Glutamatergic neuron (in vitro differentiated cells): ENCODE results near the gene RBFOX2. TPM values are rescaled to one million over a fixed set of nuclear protein-coding genes. Genes with fewer than 3 reads are reported as not detected.

Experiments used
- DNase-seq: peaks from one replicate; pipeline ENCODE4 v3.0.0; 2022
- H3K27ac Mint-ChIP-seq: one replicate; pipeline ENCODE4 v1.8.0; 2020; ENCODE audit warnings: mild to moderate bottlenecking, mixed read lengths, inconsistent platforms; ENCODE audit not compliant: unreplicated experiment
- H3K27me3 Mint-ChIP-seq: one replicate; pipeline ENCODE4 v1.8.0; 2020; ENCODE audit warnings: mild to moderate bottlenecking, moderate library complexity, mixed read lengths, inconsistent platforms; ENCODE audit not compliant: unreplicated experiment
- H3K36me3 Mint-ChIP-seq: one replicate; pipeline ENCODE4 v1.8.0; 2020; ENCODE audit warnings: mild to moderate bottlenecking, mixed read lengths, inconsistent platforms; ENCODE audit not compliant: unreplicated experiment
- H3K4me1 Mint-ChIP-seq: one replicate; pipeline ENCODE4 v1.8.0; 2020; ENCODE audit warnings: mild to moderate bottlenecking, low read depth, mixed read lengths, inconsistent platforms; ENCODE audit not compliant: unreplicated experiment
- H3K4me3 Mint-ChIP-seq: one replicate; pipeline ENCODE4 v1.8.0; 2020; ENCODE audit warnings: mild to moderate bottlenecking, mixed read lengths, inconsistent platforms; ENCODE audit not compliant: unreplicated experiment
- H3K9me3 Mint-ChIP-seq: one replicate; pipeline ENCODE4 v1.8.0; 2020; ENCODE audit warnings: mild to moderate bottlenecking, moderate library complexity, mixed read lengths, inconsistent platforms; ENCODE audit not compliant: unreplicated experiment
- total RNA-seq: library from RNA; stranded (reverse); fragmentation: NEBNext Ultra II Directional; extraction: Animal tissue kit (Norgen Biotek cat#: 25700); gene quantifications from one replicate; pipeline ENCODE4 v1.2.1, GENCODE V29; 2021; ENCODE audit not compliant: unreplicated experiment
- TF ChIP-seq, protein P1 (sequence below): fragments of 200-600 bp; sonication (generic); IDR thresholded peaks from one replicate; pipeline ENCODE4 v1.5.0; 2021; ENCODE audit not compliant: partially characterized antibody, unreplicated experiment

RBFOX2 gene
- total RNA-seq, 1 donor from 2014 or later = 380 TPM

DNA sequence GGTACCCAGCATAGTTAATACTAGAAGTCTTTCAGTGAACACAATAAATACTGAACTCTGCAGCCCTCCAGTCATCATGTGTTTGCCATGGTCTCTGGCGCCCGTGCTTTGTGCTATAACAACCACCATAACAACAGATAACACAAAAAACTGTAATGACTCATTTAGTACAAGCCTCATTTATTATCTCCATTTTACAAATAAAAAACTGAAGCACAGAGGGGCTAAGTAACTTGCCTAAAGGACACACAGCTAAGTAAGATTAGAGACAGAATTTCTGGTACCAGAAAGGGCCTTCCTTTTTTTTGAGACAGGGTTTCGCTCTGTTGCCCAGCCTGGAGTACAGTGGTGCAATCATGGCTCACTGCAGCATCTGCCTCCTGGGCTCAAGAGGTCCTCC is 19.5 kb downstream of the RBFOX2 start:
- Mint-ChIP-seq H3K4me1 (peaks cover 32% of the 10 kb centered on the region), H3K9me3 (peaks cover 2% of the 10 kb centered on the region), H3K27me3 (no peaks in the 10 kb centered on the region), H3K27ac (peak overlapping the region; percentile 76), H3K36me3 (no peaks in the 10 kb centered on the region), H3K4me3 (no peak overlapping the region)
- no peak for DNase-seq
- TF ChIP-seq, protein P1, sequence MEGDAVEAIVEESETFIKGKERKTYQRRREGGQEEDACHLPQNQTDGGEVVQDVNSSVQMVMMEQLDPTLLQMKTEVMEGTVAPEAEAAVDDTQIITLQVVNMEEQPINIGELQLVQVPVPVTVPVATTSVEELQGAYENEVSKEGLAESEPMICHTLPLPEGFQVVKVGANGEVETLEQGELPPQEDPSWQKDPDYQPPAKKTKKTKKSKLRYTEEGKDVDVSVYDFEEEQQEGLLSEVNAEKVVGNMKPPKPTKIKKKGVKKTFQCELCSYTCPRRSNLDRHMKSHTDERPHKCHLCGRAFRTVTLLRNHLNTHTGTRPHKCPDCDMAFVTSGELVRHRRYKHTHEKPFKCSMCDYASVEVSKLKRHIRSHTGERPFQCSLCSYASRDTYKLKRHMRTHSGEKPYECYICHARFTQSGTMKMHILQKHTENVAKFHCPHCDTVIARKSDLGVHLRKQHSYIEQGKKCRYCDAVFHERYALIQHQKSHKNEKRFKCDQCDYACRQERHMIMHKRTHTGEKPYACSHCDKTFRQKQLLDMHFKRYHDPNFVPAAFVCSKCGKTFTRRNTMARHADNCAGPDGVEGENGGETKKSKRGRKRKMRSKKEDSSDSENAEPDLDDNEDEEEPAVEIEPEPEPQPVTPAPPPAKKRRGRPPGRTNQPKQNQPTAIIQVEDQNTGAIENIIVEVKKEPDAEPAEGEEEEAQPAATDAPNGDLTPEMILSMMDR = no peak

DNA sequence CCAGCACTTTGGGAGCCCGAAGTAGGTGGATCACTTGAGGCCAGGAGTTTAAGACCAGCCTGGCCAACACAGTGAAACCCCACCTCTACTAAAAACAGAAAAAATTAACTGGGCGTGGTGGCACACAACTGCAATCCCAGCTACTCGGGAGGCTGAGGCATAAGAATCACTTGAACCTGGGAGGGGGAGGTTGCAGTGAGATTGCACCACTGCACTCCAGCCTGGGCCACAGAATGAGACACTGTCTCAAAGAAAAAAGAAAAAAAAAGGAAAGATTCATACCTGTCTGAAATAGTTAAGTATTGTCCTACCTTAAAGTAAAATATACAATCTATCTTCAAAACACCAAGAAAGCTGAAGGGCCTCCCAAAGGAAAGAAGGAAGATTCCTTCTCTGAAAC is 20.1 kb downstream of the RBFOX2 start:
- Mint-ChIP-seq H3K36me3 (no peaks in the 10 kb centered on the region), H3K9me3 (peaks cover 2% of the 10 kb centered on the region), H3K4me3 (no peak overlapping the region), H3K27ac (no peak overlapping the region), H3K27me3 (no peaks in the 10 kb centered on the region), H3K4me1 (peaks cover 31% of the 10 kb centered on the region)
- TF ChIP-seq, protein P1 = no peak
- DNase-seq = no peak

DNA sequence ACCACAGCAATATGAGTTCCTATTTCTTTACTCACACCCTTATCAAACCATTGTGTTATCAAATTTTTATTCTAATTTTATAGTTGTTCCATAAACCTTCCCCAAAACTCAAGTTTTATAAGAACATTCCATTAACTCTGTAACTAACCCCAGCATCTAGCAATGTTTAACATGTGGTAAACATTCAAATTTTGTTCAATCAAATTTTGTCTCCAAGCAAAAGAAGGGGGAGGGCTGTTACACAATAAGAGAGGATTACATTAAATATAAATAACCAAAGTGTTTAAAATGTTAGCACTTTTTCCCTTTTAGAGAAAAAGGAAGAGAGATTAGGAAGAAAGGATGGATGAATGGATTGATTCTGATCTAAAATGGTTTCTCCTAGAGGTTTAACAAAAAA is 20.5 kb downstream of the RBFOX2 start:
- DNase-seq = no peak
- Mint-ChIP-seq H3K27ac (no peak overlapping the region), H3K4me1 (peaks cover 29% of the 10 kb centered on the region), H3K4me3 (no peak overlapping the region), H3K27me3 (no peaks in the 10 kb centered on the region), H3K9me3 (peaks cover 2% of the 10 kb centered on the region), H3K36me3 (no peaks in the 10 kb centered on the region)
- TF ChIP-seq, protein P1 = no peak

DNA sequence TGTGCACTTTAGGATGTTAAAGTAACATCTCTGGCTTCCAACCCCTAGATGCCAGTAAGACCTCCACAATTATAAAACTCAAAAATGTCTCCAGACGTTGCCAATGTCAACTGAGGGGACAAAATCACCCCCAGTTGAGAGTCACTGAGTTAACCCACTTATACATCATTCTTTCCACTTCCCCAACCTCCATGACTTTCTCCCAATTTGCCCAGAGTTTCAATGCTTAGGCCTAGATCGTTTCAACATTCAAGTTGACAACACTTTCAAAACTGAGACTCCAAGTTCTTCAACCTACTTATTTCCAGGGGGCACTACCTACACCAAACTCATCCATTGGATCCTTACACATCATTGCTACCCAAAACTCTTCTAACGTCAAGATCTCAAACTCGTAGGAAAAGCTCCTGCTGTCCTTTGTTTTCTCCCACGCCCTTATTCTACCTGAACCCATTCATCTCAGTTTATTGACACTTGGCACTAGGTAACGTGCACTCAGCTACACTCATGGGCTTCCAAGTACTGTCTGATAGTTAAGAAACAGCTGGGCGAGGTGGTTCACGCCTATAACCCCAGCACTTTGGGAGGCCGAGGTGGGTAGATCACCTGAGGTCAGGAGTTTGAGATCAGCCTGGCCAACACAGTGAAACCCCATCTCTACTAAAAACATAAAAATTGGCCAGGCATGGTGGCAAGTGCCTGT is 24.5 kb downstream of the RBFOX2 start:
- peaks cover 4% of the 10 kb centered on the region for H3K9me3 Mint-ChIP-seq
- H3K27ac Mint-ChIP-seq = no peak overlapping the region
- TF ChIP-seq, protein P1 = no peak

DNA sequence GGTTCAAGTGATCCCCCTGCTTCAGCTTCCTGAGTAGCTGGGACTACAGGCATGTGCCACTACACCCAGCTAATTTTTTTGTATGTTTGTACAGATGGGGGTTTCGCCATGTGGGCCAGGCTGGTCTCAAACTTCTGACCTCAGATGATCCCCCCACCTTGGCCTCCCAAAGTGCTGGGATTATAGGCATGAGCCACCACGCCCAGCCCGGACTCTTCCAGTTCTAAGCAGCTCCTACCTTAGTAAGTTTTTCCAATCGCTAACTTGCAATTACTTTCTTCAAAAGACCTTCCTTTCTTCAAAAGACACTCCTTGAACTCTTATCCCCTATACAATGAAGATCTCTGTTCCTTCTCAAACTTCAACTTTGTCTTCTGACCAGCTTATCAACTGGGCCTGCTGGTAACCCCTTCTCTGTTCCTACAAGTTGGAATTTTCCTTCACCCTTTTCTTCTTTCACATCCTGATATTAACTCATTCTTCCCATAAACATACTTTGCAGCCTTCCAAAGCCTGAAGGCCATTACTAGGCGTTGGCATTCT is 25.8 kb downstream of the RBFOX2 start:
- H3K27ac Mint-ChIP-seq = no peak overlapping the region
- no peaks in the 10 kb centered on the region for H3K27me3 Mint-ChIP-seq

More for the DNA sequence above, 24.5 kb downstream of the RBFOX2 start:
- H3K4me3 Mint-ChIP-seq = no peak overlapping the region
- peaks cover 19% of the 10 kb centered on the region for H3K4me1 Mint-ChIP-seq
- H3K27me3 Mint-ChIP-seq = no peaks in the 10 kb centered on the region
- DNase-seq = no peak
- H3K36me3 Mint-ChIP-seq = no peaks in the 10 kb centered on the region

More for the DNA sequence above, 25.8 kb downstream of the RBFOX2 start:
- TF ChIP-seq, protein P1 = no peak
- DNase-seq = no peak
- Mint-ChIP-seq H3K4me3 (no peak overlapping the region), H3K9me3 (peaks cover 4% of the 10 kb centered on the region), H3K4me1 (peaks cover 11% of the 10 kb centered on the region), H3K36me3 (no peaks in the 10 kb centered on the region)
